ENCODE results near the gene RAC2.

Gene RAC2

DNA sequence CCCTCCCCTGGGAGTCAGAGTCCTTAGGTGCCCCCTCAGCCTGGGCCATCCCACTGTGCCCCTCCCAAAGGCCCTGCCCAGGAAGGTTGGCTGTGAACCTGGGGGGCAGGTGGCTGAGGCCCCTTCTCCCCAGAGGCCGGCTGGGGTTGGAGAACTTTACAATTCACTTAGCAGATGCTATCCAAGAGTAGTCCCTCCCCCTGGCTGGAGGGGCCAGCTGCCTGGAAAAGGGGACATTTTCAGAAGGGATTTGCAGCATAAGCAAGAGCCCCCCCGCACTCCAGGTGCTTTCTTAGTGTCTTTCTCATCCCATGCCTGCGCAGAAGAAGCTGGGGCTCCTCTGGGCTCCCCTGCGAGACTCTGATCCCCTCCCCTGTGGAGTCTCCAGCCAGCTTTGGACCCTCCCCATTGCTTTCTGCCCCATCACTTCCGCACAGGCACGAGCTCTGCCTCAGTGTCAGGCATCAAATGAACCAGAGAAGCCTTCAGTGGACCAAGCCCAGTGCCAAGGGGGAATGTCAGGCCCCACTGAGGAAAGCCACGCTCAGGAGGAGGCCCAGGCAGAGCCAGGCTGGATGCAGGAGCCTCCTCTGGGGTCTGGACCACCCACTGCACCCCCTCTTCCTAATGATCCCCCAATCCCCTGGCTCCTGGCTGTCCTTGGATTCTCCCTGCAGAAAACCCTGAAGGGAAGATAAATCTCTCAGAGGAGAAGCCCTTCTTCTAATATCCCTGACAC is 35.5 kb downstream of the RAC2 start:
- Histone ChIP-seq H3K4me1 (ENCODE audit: low read length) (no peaks in the 10 kb centered on the region; the same call in 1 of the 2 replicates), H3K4me3 (ENCODE audit: low read length) (no peak overlapping the region), H3K79me2 (ENCODE audit: low read length) (no peaks in the 10 kb centered on the region), H4K20me1 (ENCODE audit: insufficient read depth, low read length) (no peaks in the 10 kb centered on the region), H2AFZ (ENCODE audit: low read depth, low read length) (no peak overlapping the region), H3K36me3 (replicated peaks; ENCODE audit: low read depth, low read length) (no peaks in the 10 kb centered on the region), H3K27me3 (ENCODE audit: low read depth, low read length) (no peaks in the 10 kb centered on the region), H3K9ac (ENCODE audit: low read length) (no peak overlapping the region), H3K9me3 (ENCODE audit: insufficient read depth, low read length) (no peaks in the 10 kb centered on the region), H3K27ac (ENCODE audit: low read length) (no peak overlapping the region), H3K4me2 (ENCODE audit: low read length) (no peak overlapping the region)
- TF ChIP-seq, protein P1, sequence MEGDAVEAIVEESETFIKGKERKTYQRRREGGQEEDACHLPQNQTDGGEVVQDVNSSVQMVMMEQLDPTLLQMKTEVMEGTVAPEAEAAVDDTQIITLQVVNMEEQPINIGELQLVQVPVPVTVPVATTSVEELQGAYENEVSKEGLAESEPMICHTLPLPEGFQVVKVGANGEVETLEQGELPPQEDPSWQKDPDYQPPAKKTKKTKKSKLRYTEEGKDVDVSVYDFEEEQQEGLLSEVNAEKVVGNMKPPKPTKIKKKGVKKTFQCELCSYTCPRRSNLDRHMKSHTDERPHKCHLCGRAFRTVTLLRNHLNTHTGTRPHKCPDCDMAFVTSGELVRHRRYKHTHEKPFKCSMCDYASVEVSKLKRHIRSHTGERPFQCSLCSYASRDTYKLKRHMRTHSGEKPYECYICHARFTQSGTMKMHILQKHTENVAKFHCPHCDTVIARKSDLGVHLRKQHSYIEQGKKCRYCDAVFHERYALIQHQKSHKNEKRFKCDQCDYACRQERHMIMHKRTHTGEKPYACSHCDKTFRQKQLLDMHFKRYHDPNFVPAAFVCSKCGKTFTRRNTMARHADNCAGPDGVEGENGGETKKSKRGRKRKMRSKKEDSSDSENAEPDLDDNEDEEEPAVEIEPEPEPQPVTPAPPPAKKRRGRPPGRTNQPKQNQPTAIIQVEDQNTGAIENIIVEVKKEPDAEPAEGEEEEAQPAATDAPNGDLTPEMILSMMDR (IDR thresholded peaks at IDR 0.05; ENCODE audit: low read depth, low read length): no peak
- TF ChIP-seq EZH2phosphoT487 (IDR thresholded peaks at IDR 0.05; ENCODE audit: low read depth): no peak

DNA sequence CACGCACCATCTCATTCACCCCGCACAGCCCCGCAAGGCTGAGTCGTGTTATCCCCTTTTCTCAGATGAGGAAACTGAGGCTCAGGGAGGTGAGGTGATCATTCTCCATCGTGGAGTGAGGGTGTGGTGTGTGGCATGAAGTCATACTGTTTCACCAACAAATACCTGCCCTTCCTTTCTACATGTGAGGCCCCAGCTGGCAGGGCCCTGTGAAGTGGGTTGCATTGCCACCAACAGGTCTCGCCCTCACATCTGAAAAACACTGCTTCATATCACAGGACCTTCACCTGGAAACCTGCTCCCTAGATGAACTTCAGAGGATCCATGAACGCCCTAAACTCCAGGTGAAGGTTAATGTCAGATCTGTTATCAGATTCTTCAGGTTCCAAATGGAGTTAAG is 36.1 kb downstream of the RAC2 start:
- TF ChIP-seq, protein P1 (IDR thresholded peaks at IDR 0.05; ENCODE audit: low read depth, low read length): no peak
- TF ChIP-seq EZH2phosphoT487 (IDR thresholded peaks at IDR 0.05; ENCODE audit: low read depth): no peak
- no peaks in the 10 kb centered on the region for H4K20me1 ChIP-seq (ENCODE audit: insufficient read depth, low read length)
- no peak overlapping the region for H3K27ac ChIP-seq (ENCODE audit: low read length)
- no peaks in the 10 kb centered on the region for H3K79me2 ChIP-seq (ENCODE audit: low read length)
- H3K9ac ChIP-seq (ENCODE audit: low read length): no peak overlapping the region
- no peak overlapping the region for H2AFZ ChIP-seq (ENCODE audit: low read depth, low read length)
- H3K4me2 ChIP-seq (ENCODE audit: low read length): no peak overlapping the region
- no peaks in the 10 kb centered on the region for H3K36me3 ChIP-seq (replicated peaks; ENCODE audit: low read depth, low read length)
- H3K27me3 ChIP-seq (ENCODE audit: low read depth, low read length): no peaks in the 10 kb centered on the region
- no peaks in the 10 kb centered on the region for H3K9me3 ChIP-seq (ENCODE audit: insufficient read depth, low read length)
- no peaks in the 10 kb centered on the region; the same call in 1 of the 2 replicates for H3K4me1 ChIP-seq (ENCODE audit: low read length)
- H3K4me3 ChIP-seq (ENCODE audit: low read length): no peak overlapping the region

DNA sequence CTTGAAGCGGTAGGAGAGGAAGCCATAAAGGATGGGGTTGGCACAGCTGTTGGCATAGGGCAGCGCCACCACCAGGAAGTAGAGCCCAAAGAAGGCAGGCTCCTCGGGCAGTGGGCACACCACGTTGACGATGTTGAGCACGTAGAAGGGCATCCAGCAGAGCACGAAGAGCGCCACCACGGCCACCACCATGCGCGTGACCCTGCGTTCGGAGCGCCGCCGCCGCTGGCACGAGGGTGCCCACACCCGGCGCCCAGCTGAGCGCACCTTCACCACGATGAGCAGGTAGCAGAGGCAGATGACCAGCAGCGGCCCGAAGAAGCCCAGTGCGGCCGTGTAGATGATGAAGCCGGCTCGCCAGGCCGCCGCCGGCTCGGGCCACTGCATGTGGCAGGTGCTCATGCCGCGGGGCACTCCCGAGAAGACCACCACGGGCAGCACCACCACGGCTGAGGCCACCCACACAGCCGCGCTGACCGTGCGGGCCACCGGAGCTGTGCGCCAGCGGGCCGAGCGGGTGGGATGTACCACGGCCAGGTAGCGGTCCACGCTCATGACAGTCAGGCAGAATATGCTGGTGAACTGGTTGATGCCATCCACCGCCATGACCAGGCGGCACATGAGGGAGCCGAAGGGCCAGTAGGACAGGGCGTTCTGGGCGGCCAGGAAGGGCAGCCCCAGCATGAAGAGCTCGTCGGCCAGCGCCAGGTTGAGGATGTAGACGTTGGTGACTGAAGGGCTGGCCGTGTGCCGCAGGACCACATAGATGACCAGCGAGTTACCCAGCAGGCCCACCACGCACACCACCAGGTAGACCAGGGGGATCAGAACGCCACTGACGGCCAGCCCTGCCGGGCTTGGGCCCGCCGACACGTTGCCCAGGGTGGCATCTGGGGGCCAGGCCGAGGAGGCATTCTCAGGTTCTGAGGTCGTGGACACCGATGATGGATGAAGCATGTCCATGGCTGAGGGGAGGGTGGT is 36.9 kb downstream of the RAC2 start:
- Histone ChIP-seq H3K36me3 (replicated peaks; ENCODE audit: low read depth, low read length) (no peaks in the 10 kb centered on the region), H3K9me3 (ENCODE audit: insufficient read depth, low read length) (no peaks in the 10 kb centered on the region), H3K27ac (ENCODE audit: low read length) (no peak overlapping the region), H2AFZ (ENCODE audit: low read depth, low read length) (no peak overlapping the region), H3K4me3 (ENCODE audit: low read length) (no peak overlapping the region), H3K9ac (ENCODE audit: low read length) (no peak overlapping the region), H3K27me3 (ENCODE audit: low read depth, low read length) (no peaks in the 10 kb centered on the region), H3K4me2 (ENCODE audit: low read length) (no peak overlapping the region), H4K20me1 (ENCODE audit: insufficient read depth, low read length) (no peaks in the 10 kb centered on the region), H3K79me2 (ENCODE audit: low read length) (no peaks in the 10 kb centered on the region), H3K4me1 (ENCODE audit: low read length) (no peaks in the 10 kb centered on the region; the same call in 1 of the 2 replicates)
- TF ChIP-seq EZH2phosphoT487 (IDR thresholded peaks at IDR 0.05; ENCODE audit: low read depth): no peak

DNA sequence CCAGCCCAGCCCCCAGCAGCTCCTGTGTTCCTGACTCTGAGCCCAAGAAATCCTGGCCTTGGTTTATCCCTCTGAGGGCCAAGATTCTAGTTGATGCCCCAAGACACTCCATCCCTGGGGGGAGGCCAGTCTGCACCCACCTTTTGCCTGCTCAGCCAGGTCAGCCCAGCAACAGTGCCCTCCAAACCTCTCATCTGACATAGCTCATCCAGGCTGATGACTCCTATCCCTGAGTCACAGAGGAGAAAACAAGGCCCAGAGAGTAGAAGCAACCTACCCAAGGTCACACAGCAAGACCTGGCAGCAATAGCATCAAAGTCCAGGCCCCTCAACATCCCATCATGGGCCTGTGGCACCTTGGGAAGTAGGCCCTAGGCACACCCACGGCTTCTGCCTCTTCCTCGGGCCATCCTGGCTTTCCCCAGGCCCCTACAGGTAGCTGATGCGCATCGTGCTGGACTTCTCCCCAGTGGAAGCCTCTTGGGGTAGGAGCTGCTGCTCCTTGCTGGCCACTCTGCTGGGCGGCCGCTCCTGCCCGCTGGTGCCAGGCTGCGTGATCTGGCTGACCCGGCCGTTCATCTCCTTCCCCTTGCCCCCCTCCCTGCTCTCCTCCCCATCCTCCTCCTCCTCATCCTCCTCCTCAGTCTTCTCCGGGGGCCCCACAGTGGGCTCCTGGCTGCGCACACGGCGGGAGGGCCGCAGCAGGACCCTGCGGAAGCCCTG is 37.8 kb downstream of the RAC2 start:
- Histone ChIP-seq H3K9ac (ENCODE audit: low read length) (no peak overlapping the region), H2AFZ (ENCODE audit: low read depth, low read length) (no peak overlapping the region), H3K4me2 (ENCODE audit: low read length) (no peak overlapping the region), H4K20me1 (ENCODE audit: insufficient read depth, low read length) (no peaks in the 10 kb centered on the region), H3K4me3 (ENCODE audit: low read length) (no peak overlapping the region), H3K79me2 (ENCODE audit: low read length) (no peaks in the 10 kb centered on the region), H3K27me3 (ENCODE audit: low read depth, low read length) (no peaks in the 10 kb centered on the region), H3K9me3 (ENCODE audit: insufficient read depth, low read length) (no peaks in the 10 kb centered on the region), H3K4me1 (ENCODE audit: low read length) (peaks cover 6% of the 10 kb centered on the region; the same call in 1 of the 2 replicates), H3K27ac (ENCODE audit: low read length) (no peak overlapping the region), H3K36me3 (replicated peaks; ENCODE audit: low read depth, low read length) (no peaks in the 10 kb centered on the region)
- TF ChIP-seq, protein P1 (IDR thresholded peaks at IDR 0.05; ENCODE audit: low read depth, low read length): no peak
- TF ChIP-seq EZH2phosphoT487 (IDR thresholded peaks at IDR 0.05; ENCODE audit: low read depth): no peak
